ENCODE data around the gene NMU.

DNA sequence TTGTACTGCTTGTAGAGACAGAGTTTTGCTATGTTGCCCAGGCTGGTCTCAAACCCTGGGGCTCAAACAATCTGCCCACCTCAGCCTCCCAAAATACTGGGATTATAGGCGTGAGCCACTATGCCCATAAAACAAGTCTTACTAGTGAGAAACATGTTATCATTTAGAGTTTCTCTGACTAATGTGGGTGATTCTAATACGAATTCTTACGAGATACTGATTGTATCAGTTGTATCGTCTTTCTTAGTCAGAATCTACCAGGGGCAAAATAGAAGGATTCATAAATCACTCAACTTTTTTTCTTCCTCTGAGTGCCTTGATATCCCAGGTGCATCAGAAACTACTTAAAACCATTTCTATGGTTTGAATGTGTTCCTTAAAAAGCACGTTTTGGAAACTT is 14.4 kb upstream of the NMU start:
- no peak for TF ChIP-seq EZH2 (IDR thresholded peaks at IDR 0.05; ENCODE audit: low read depth)
- TF ChIP-seq, protein P1, sequence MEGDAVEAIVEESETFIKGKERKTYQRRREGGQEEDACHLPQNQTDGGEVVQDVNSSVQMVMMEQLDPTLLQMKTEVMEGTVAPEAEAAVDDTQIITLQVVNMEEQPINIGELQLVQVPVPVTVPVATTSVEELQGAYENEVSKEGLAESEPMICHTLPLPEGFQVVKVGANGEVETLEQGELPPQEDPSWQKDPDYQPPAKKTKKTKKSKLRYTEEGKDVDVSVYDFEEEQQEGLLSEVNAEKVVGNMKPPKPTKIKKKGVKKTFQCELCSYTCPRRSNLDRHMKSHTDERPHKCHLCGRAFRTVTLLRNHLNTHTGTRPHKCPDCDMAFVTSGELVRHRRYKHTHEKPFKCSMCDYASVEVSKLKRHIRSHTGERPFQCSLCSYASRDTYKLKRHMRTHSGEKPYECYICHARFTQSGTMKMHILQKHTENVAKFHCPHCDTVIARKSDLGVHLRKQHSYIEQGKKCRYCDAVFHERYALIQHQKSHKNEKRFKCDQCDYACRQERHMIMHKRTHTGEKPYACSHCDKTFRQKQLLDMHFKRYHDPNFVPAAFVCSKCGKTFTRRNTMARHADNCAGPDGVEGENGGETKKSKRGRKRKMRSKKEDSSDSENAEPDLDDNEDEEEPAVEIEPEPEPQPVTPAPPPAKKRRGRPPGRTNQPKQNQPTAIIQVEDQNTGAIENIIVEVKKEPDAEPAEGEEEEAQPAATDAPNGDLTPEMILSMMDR (conservative IDR thresholded peaks at IDR 0.05) = no peak
